Gastrocnemius medialis (tissue), 4 donors: Measurements from ENCODE around the gene SOCS3. TPM values are rescaled to one million over a fixed set of nuclear protein-coding genes. Genes with fewer than 3 reads are reported as not detected.

Source experiments
- ATAC-seq, 2 donors: fragments of 150-250 bp; one replicate each; pipeline ENCODE4 v1.9.1; 2016
- DNase-seq, 2 donors: peaks; one replicate each; pipeline ENCODE4 v3.0.0-alpha.2; 2019
- H3K27ac ChIP-seq, 4 donors: fragments of 200-600 bp; sonication (generic); 1 replicate in 1 of 4; 2 replicates in 3 of 4; pipeline ENCODE4 v1.5.1; 2016 to 2018; ENCODE audit warnings: mild to moderate bottlenecking in 2 of 4, moderate library complexity in 1 of 4
- H3K27me3 ChIP-seq, 3 donors: fragments of 200-600 bp; sonication (generic) in 2 of 3; 1 replicate in 1 of 3; 2 replicates in 2 of 3; pipeline versions ENCODE4 v1.5.1 to v1.6.0; 2016 to 2019; ENCODE audit warnings: mild to moderate bottlenecking in 1 of 3, moderate library complexity in 1 of 3
- H3K36me3 ChIP-seq, 2 donors: fragments of 200-600 bp; sonication (generic) in 1 of 2; one replicate each; pipeline ENCODE4 v1.5.1; 2017 to 2018
- H3K4me1 ChIP-seq, 2 donors: fragments of 200-600 bp; sonication (generic) in 1 of 2; one replicate each; pipeline ENCODE4 v1.5.1; 2016 to 2017; ENCODE audit warnings: mild to moderate bottlenecking in 2 of 2
- H3K4me3 ChIP-seq, 4 donors: fragments of 200-600 bp; sonication (generic) in 3 of 4; 1 replicate in 1 of 4; 2 replicates in 3 of 4; pipeline ENCODE4 v1.5.1; 2016 to 2019; ENCODE audit warnings: mild to moderate bottlenecking in 2 of 4
- H3K9me3 ChIP-seq, 3 donors: fragments of 200-600 bp; sonication (generic) in 2 of 3; 1 replicate in 1 of 3; 2 replicates in 2 of 3; pipeline ENCODE4 v1.5.1; 2016 to 2019
- CTCF ChIP-seq, 5 experiments: fragments of 450-650 bp in 3 of 5; fragments of 200-600 bp in 2 of 5; sonication (generic) in 2 of 5; IDR thresholded peaks in 4 of 5; conservative IDR thresholded peaks in 1 of 5; 1 replicate in 4 of 5; 2 replicates in 1 of 5; pipeline ENCODE4 v1.5.1; 2016 to 2019; ENCODE audit warnings: antibody characterized with exemption in 5 of 5, mild to moderate bottlenecking in 3 of 5, moderate library complexity in 3 of 5
- POLR2A ChIP-seq, 2 donors: fragments of 450-650 bp; IDR thresholded peaks; one replicate each; pipeline ENCODE4 v1.6.1; 2017; ENCODE audit warnings: antibody characterized with exemption in 2 of 2, mild to moderate bottlenecking in 2 of 2, moderate library complexity in 2 of 2
- in situ Hi-C, 4 donors: fragments of 200-750 bp; cut with MboI; loops; one replicate each; pipeline versions ENCODE4 v1.15.0 to v1.8.0; 2017; ENCODE audit warnings: low sequenced_read_pairs in 4 of 4
- intact Hi-C: fragments of 100-400 bp; cut with DNase I; formaldehyde crosslinking; loops from one replicate; pipeline ENCODE4 v1.15.1; 2023; ENCODE audit warnings: low total_unique reads
- total RNA-seq, 4 donors: library from RNA; depleted of rRNA; stranded (reverse); fragments of >200 nt; gene quantifications; one replicate each; pipeline versions ENCODE4 v1.1.0 to v1.2.3, GENCODE V29; 2016

Gene SOCS3, protein sequence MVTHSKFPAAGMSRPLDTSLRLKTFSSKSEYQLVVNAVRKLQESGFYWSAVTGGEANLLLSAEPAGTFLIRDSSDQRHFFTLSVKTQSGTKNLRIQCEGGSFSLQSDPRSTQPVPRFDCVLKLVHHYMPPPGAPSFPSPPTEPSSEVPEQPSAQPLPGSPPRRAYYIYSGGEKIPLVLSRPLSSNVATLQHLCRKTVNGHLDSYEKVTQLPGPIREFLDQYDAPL
- 10 to 100 TPM in 3 of 4 donors, 1 to 10 TPM in 1; 4.5 to 44.2 (median 16.4) TPM for total RNA-seq

DNA sequence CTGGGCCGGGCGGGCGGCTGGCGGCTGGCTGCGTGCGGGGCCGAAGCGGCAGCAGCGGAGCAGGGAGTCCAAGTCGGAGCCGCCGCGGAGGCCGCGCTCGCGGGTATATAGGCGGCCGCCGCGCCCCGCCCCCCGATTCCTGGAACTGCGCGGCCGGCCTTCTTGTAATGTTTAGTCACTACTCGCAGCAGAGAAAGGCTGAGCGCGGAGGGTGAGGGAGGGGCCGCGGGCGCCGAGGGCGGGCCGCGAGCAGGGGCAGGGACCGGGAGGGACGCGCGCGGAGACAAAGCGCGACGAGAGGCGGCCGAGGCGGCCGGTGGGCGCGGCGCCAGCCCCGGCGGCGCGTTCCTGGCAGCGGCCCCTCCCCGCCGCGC is at the start of gene SOCS3:
Gene SOCS3 (minus strand): TSS at position 81 of the 374 bp plus-strand sequence. CDS start 982 bp downstream, outside the sequence.
- peak; percentile 85 to 89 for DNase-seq
- peak; percentile 97 for TF ChIP-seq POLR2A (IDR thresholded peaks at IDR 0.05)
- no peak for TF ChIP-seq CTCF (IDR thresholded peaks at IDR 0.05 in 4 of 5, conservative IDR thresholded peaks at IDR 0.05 in 1 of 5)
- H3K4me1 ChIP-seq = peaks cover 23 to 38% of the 10 kb centered on the region in 2 donors
- H3K9me3 ChIP-seq = no peaks in the 10 kb centered on the region
- in situ Hi-C loops (loop anchor here in 2 of 4 donors (5.0 to 10.0 kb wide), 2 partner anchors 62 to 65 kb away; no protein-coding TSS in a partner anchor), intact Hi-C loops (loop anchor here (1.0 to 2.0 kb wide), 3 partner anchors 35 to 71 kb away; no protein-coding TSS in a partner anchor)
- H3K36me3 ChIP-seq = no peaks in the 10 kb centered on the region
- peak; percentile 73 to 79 for ATAC-seq
- peak within 1 kb of the TSS; percentile 86 to 94 (median 88) for H3K27ac ChIP-seq
- H3K27me3 ChIP-seq = no peaks in the 10 kb centered on the region
- peak within 1 kb of the TSS; percentile 60 to 80 (median 70) for H3K4me3 ChIP-seq

GRCh38 chr17:78409191-78409928 is 49.5 kb upstream of the SOCS3 start:
- in situ Hi-C loops (no loop called here), intact Hi-C loops (no loop called here)
- ATAC-seq (no peak), DNase-seq (no peak)
- Histone ChIP-seq H3K4me1 (peaks cover 79 to 82% of the 10 kb centered on the region in 2 donors), H3K36me3 (peaks cover 0 to 10% of the 10 kb centered on the region in 2 donors), H3K27ac (peak overlapping the region; percentile 73 to 98 (median 95)), H3K27me3 (no peaks in the 10 kb centered on the region), H3K9me3 (no peaks in the 10 kb centered on the region), H3K4me3 (no peak overlapping the region)
- TF ChIP-seq CTCF (IDR thresholded peaks at IDR 0.05 in 4 of 5, conservative IDR thresholded peaks at IDR 0.05 in 1 of 5) (no peak), POLR2A (IDR thresholded peaks at IDR 0.05) (no peak)

- H3K9me3 ChIP-seq = no peaks in the 10 kb centered on the region
- in situ Hi-C loops (no loop called here), intact Hi-C loops (no loop called here)
- peaks cover 71 to 74% of the 10 kb centered on the region in 2 donors for H3K4me1 ChIP-seq
- no peaks in the 10 kb centered on the region for H3K27me3 ChIP-seq
- H3K27ac ChIP-seq = peak overlapping the region; percentile 73 to 98 (median 95)
- H3K4me3 ChIP-seq = no peak overlapping the region
- peaks cover 0 to 18% of the 10 kb centered on the region in 2 donors for H3K36me3 ChIP-seq
- ATAC-seq (no peak), DNase-seq (no peak)
- TF ChIP-seq POLR2A (IDR thresholded peaks at IDR 0.05) (no peak), CTCF (IDR thresholded peaks at IDR 0.05 in 4 of 5, conservative IDR thresholded peaks at IDR 0.05 in 1 of 5) (no peak)
Observed at GRCh38 chr17:78408476-78409050, 48.7 kb upstream of the SOCS3 start.

DNA sequence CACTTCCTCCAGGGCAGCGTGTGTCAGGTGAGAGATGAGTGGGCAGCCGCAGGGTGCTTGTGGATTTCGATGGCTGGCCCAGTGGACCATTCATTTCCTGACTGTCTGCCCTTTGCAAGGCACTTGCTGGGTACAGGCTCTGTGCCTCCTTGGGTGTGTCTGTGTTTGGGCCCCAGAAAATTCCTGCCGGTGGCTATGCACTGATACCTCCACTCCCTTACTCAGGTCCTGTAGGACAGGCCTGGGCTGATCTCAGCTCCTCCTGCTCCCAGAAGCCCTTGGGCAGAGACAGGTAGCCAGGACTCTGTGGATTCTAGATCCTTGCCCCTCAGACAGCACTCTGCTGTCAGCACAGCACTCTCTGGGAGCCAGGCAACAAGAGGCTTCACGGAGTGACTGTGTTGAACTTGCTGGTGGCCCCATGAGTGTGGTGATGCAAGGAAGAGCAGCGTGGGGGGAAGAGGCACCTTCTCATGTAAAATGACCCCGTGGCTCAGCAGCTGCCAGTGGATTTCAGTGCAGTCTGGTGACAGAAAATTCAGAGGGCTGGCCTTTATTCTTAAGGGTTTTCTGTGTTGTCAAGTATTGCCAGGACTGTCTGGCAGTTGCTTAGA is 47.6 kb upstream of the SOCS3 start:
- Histone ChIP-seq H3K27me3 (no peaks in the 10 kb centered on the region), H3K4me1 (peaks cover 63% of the 10 kb centered on the region in 2 donors), H3K36me3 (peaks cover 0 to 28% of the 10 kb centered on the region in 2 donors), H3K4me3 (no peak overlapping the region), H3K27ac (peak overlapping the region; percentile 73 to 98 (median 84)), H3K9me3 (no peaks in the 10 kb centered on the region)
- intact Hi-C loops = no loop called here
- in situ Hi-C loops = no loop called here
- TF ChIP-seq POLR2A (IDR thresholded peaks at IDR 0.05) = peak in 1 of 2 donors; percentile 44
- no peak for TF ChIP-seq CTCF (IDR thresholded peaks at IDR 0.05 in 4 of 5, conservative IDR thresholded peaks at IDR 0.05 in 1 of 5)
- ATAC-seq (peak; percentile 51 to 71), DNase-seq (peak; percentile 41 to 83)
